HL-60 (cell line): Measurements from ENCODE around the gene P3H2.
"Not testable (repeated sequence)": the region's sequence is repeated elsewhere in the genome, so short reads cannot be mapped to it uniquely, and the experiment has no call there.

Experiments
- DNase-seq, 2 experiments: peaks; one replicate each; pipeline ENCODE4 v3.0.0-alpha.2; 2010 to 2020; ENCODE audit warnings: low read depth in 1 of 2, low spot score in 1 of 2
- H3K27ac ChIP-seq: fragments of 250-450 bp; sonication (Bioruptor Pico); replicated peaks from 2 replicates; pipeline ENCODE4 v1.5.1; 2020; ENCODE audit warnings: mild to moderate bottlenecking, moderate library complexity
- H3K27me3 ChIP-seq: fragments of 250-450 bp; sonication (Bioruptor Pico); 2 replicates; pipeline ENCODE4 v1.5.1; 2021; ENCODE audit warnings: mild to moderate bottlenecking, moderate library complexity; ENCODE audit not compliant: insufficient read depth, poor library complexity, severe bottlenecking
- H3K4me3 ChIP-seq: replicated peaks from 2 replicates; pipeline ENCODE4 v1.5.1; 2011; ENCODE audit warnings: mild to moderate bottlenecking, control low read depth, low read length; ENCODE audit not compliant: insufficient read depth
- CTCF ChIP-seq: IDR thresholded peaks from one replicate; pipeline ENCODE4 v1.5.1; 2011; ENCODE audit warnings: low read length, control low read depth, inconsistent platforms; ENCODE audit not compliant: insufficient read depth
- GABPA ChIP-seq: IDR thresholded peaks from 2 replicates; pipeline ENCODE4 v1.6.1; 2012; ENCODE audit warnings: low read depth
- POLR2AphosphoS5 ChIP-seq: IDR thresholded peaks from 2 replicates; pipeline ENCODE4 v1.6.1; 2012; ENCODE audit warnings: low read depth
- REST ChIP-seq: IDR thresholded peaks from 2 replicates; pipeline ENCODE4 v1.6.1; 2012; ENCODE audit warnings: low read depth; ENCODE audit not compliant: insufficient replicate concordance
- SPI1 ChIP-seq: IDR thresholded peaks from 2 replicates; pipeline ENCODE4 v1.6.1; 2012; ENCODE audit warnings: low read depth, mild to moderate bottlenecking, borderline replicate concordance

P3H2 gene

GRCh38 chr3:189964623-189965332, 155.9 kb downstream of the P3H2 start:
- no peak overlapping the region for H3K27ac ChIP-seq
- H3K4me3 ChIP-seq: no peak overlapping the region
- no peak for DNase-seq
- TF ChIP-seq POLR2AphosphoS5 (no peak), SPI1 (no peak), REST (no peak), GABPA (no peak), CTCF (no peak)
- no peaks in the 10 kb centered on the region for H3K27me3 ChIP-seq

GRCh38 chr3:189962466-189962865, 158.2 kb downstream of the P3H2 start:
- H3K27me3 ChIP-seq: no peaks in the 10 kb centered on the region
- no peak for DNase-seq
- no peak overlapping the region for H3K4me3 ChIP-seq
- no peak overlapping the region for H3K27ac ChIP-seq
- TF ChIP-seq GABPA: no peak
- no peak for TF ChIP-seq REST
- no peak for TF ChIP-seq SPI1
- no peak for TF ChIP-seq POLR2AphosphoS5
- no peak for TF ChIP-seq CTCF

GRCh38 chr3:189961522-189962161, 159.1 kb downstream of the P3H2 start:
- H3K27ac ChIP-seq: no peak overlapping the region
- no peak overlapping the region for H3K4me3 ChIP-seq
- DNase-seq: peak; percentile 17 to 65
- TF ChIP-seq GABPA (no peak), CTCF (peak; percentile 84)
- no peaks in the 10 kb centered on the region for H3K27me3 ChIP-seq

GRCh38 chr3:189961086-189961485, 159.6 kb downstream of the P3H2 start:
- not testable (repeated sequence) for H3K4me3 ChIP-seq, H3K27me3 ChIP-seq, H3K27ac ChIP-seq, DNase-seq
